Nephron (organoid): ENCODE measurements around the gene STMND1.

Source experiments
- H3K27ac Mint-ChIP-seq, 3 experiments: 2 replicates each; pipeline ENCODE4 v1.8.0; 2020; ENCODE audit warnings: mixed read lengths in 3 of 3, mild to moderate bottlenecking in 2 of 3, moderate library complexity in 1 of 3
- H3K27me3 Mint-ChIP-seq: 2 replicates; pipeline ENCODE4 v1.8.0; 2021; ENCODE audit warnings: low read depth, mild to moderate bottlenecking, moderate library complexity, mixed read lengths
- H3K36me3 Mint-ChIP-seq: 2 replicates; pipeline ENCODE4 v1.8.0; 2020; ENCODE audit warnings: low read depth, mixed read lengths
- H3K4me1 Mint-ChIP-seq: 2 replicates; pipeline ENCODE4 v1.8.0; 2020; ENCODE audit warnings: mixed read lengths
- H3K4me3 Mint-ChIP-seq, 3 experiments: 2 replicates each; pipeline ENCODE4 v1.8.0; 2020; ENCODE audit warnings: mild to moderate bottlenecking in 3 of 3, mixed read lengths in 3 of 3, moderate library complexity in 2 of 3
- H3K9me3 Mint-ChIP-seq: 2 replicates; pipeline ENCODE4 v1.8.0; 2020; ENCODE audit warnings: mixed read lengths
- TF ChIP-seq, protein P1 (sequence below), 3 experiments: fragments of 200-600 bp; sonication (generic); IDR thresholded peaks; one replicate each; pipeline ENCODE4 v1.5.0; 2021; ENCODE audit warnings: antibody characterized with exemption in 3 of 3; ENCODE audit not compliant: unreplicated experiment in 3 of 3

The STMND1 gene

DNA sequence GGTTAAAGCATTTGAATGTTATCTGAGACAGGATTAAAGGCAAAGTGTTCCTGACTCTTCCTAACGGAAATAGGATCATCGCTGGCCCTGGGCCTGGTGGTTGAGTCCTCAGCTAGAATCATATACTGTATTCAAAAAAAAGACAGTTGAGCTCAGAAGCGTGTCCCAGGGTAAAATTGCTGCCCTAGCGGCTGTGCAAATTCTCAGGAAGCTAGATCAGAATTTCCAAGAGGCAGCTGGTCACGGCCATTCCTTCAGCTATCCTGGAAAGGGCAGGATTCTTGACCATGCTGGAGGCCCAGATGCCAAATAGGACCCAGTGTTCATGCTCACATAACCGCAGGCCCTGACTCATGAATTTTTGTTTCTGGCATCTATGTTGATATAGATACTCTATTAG lies 67.4 kb downstream of the STMND1 start:
- TF ChIP-seq, protein P1, sequence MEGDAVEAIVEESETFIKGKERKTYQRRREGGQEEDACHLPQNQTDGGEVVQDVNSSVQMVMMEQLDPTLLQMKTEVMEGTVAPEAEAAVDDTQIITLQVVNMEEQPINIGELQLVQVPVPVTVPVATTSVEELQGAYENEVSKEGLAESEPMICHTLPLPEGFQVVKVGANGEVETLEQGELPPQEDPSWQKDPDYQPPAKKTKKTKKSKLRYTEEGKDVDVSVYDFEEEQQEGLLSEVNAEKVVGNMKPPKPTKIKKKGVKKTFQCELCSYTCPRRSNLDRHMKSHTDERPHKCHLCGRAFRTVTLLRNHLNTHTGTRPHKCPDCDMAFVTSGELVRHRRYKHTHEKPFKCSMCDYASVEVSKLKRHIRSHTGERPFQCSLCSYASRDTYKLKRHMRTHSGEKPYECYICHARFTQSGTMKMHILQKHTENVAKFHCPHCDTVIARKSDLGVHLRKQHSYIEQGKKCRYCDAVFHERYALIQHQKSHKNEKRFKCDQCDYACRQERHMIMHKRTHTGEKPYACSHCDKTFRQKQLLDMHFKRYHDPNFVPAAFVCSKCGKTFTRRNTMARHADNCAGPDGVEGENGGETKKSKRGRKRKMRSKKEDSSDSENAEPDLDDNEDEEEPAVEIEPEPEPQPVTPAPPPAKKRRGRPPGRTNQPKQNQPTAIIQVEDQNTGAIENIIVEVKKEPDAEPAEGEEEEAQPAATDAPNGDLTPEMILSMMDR (IDR thresholded peaks at IDR 0.05; ENCODE audit: unreplicated experiment in 3 of 3), result no peak
- Mint-ChIP-seq H3K27me3 (no peaks in the 10 kb centered on the region), H3K4me1 (peaks cover 25% of the 10 kb centered on the region), H3K4me3 (no peak overlapping the region), H3K27ac (peak overlapping the region in 2 of 3 experiments; percentile 54 to 82), H3K36me3 (no peaks in the 10 kb centered on the region), H3K9me3 (peaks cover 7% of the 10 kb centered on the region)

DNA sequence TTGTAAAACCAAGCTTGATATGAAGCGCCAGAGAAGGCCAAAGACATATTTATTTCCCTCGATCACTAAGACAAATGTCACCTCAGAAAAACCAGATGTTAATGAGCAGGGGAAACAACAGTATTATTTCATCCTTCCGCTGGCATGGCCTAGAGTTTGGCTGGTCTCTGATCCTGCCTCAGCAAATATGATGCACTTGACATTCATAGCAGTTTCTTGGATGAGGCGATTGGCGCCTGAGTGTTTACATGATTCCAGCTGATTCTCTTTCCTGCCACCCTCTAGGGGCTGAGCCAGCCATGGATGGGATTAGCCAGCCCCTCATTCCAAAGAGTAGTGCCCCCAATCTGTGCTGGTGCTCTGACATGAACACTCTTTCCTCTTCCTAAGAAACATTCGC lies 67.9 kb downstream of the STMND1 start:
- Mint-ChIP-seq H3K27me3 (no peaks in the 10 kb centered on the region), H3K4me1 (peaks cover 25% of the 10 kb centered on the region), H3K27ac (peak overlapping the region in 2 of 3 experiments; percentile 54 to 82), H3K9me3 (peaks cover 5% of the 10 kb centered on the region), H3K4me3 (no peak overlapping the region), H3K36me3 (no peaks in the 10 kb centered on the region)
- TF ChIP-seq, protein P1 (IDR thresholded peaks at IDR 0.05; ENCODE audit: unreplicated experiment in 3 of 3), result no peak

DNA sequence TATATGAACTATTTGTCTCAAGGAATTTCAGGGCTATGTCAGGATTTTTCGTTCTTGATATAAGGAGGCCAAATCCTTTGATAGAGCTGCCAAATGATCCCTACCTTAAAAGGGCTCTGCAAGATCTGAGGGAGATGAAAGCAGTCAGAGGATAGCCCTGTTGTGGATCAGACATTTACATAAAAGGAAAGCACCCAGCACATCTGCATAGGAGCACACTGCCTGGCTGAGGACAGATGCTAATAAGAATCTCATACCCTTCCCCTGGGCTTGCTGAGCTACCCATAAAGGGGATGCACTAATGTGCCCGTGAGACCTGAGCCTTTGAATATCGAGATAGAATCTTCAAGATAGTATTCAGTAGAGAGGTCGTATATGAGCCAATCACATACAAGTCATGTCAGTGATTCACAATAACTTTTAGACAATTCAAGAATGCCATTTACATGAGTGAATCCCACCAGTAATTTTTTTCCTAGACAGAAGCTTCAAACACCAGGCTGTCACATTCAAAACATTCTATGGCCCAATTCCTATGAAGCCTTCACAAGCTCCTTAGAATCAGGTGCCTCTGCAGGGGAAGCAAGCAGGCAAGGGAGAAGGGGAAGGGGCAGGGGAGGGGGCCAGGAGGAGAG lies 71.1 kb downstream of the STMND1 start:
- Mint-ChIP-seq H3K27ac (no peak overlapping the region), H3K27me3 (peaks cover 4% of the 10 kb centered on the region), H3K4me3 (no peak overlapping the region), H3K9me3 (peaks cover 2% of the 10 kb centered on the region), H3K4me1 (peaks cover 17% of the 10 kb centered on the region), H3K36me3 (no peaks in the 10 kb centered on the region)
- TF ChIP-seq, protein P1 (IDR thresholded peaks at IDR 0.05; ENCODE audit: unreplicated experiment in 3 of 3), result no peak

DNA sequence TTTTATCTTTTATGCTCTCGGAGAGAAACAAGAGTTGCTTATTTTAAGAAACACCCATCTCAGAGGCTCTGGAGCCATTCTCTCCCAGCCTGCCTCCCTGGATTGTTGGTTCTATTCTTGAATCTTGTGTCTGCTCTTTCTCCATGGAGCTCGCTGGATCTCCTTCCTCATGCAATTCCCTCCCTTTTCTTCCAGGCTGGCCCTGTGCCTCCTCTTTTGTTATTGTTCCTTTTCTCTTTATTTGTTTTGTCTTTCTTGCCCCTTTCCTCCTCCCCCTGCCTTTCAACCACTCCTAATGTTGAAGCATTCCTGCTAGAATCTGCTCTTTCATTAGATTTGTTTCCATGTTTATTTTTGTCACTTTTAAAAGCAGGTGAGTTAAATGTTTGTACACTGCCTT lies 76.5 kb downstream of the STMND1 start:
- H3K9me3 Mint-ChIP-seq, result peaks cover 9% of the 10 kb centered on the region
- H3K4me3 Mint-ChIP-seq, result no peak overlapping the region
- H3K27me3 Mint-ChIP-seq, result peaks cover 9% of the 10 kb centered on the region
- TF ChIP-seq, protein P1 (IDR thresholded peaks at IDR 0.05; ENCODE audit: unreplicated experiment in 3 of 3), result no peak
- H3K36me3 Mint-ChIP-seq, result no peaks in the 10 kb centered on the region
- peaks cover 8% of the 10 kb centered on the region for H3K4me1 Mint-ChIP-seq
- H3K27ac Mint-ChIP-seq, result peak overlapping the region in 1 of 3 experiments; percentile 23

DNA sequence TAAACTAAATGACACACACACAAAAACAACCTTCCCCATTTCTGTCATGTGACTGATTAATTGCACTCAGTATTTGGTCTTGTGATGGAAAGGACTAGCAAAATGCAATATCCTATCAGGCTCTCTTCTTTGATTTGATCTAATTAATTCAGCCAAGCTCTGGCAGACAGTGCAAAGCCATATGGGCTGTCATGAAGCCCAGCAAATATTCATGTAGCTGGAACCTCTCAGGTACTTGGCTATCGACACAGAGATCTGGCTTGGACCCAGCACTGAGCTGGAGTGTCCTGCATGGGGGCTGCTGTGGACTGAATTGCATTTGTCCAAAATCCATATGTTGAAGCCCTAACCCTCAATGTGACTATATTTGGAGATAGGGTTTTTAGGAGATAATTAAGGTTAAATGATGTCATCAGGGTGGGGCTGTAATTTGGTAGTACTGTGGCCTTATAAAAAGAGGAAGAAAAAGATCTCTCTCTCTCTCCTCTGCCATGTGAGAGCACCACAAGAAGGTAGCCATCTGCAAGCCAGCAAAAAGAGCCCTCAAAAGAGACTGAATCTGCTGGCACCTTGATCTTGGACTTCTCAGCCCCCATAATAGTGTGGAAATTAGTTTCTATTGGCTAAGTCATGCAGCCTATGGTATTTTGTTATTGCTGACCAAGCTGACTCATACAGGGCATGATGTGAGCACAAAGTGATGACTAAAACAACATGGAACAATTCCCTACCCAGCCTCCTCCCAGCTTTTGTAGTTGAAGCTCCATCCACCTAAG lies 77.1 kb downstream of the STMND1 start:
- Mint-ChIP-seq H3K9me3 (peaks cover 9% of the 10 kb centered on the region), H3K36me3 (no peaks in the 10 kb centered on the region), H3K4me1 (peaks cover 8% of the 10 kb centered on the region), H3K27me3 (peaks cover 9% of the 10 kb centered on the region), H3K27ac (no peak overlapping the region), H3K4me3 (no peak overlapping the region)
- TF ChIP-seq, protein P1 (IDR thresholded peaks at IDR 0.05; ENCODE audit: unreplicated experiment in 3 of 3), result no peak
